Activated CD8-positive, alpha-beta memory T cell treated with anti-CD3 and anti-CD28 coated beads, Interleukin-2, amount 50 U/mL, for 48 hours (primary cell): ENCODE measurements around the gene SH3BGRL3.
A peak's percentile ranks its signal among the peaks of the same experiment; 100 is the strongest.

Experiments
- DNase-seq: peaks from one replicate; pipeline ENCODE4 v3.0.0-alpha.2; 2020

Gene SH3BGRL3

GRCh38 chr1:26278303-26278702 is 1.6 kb upstream of the SH3BGRL3 start:
- no peak for DNase-seq

DNA sequence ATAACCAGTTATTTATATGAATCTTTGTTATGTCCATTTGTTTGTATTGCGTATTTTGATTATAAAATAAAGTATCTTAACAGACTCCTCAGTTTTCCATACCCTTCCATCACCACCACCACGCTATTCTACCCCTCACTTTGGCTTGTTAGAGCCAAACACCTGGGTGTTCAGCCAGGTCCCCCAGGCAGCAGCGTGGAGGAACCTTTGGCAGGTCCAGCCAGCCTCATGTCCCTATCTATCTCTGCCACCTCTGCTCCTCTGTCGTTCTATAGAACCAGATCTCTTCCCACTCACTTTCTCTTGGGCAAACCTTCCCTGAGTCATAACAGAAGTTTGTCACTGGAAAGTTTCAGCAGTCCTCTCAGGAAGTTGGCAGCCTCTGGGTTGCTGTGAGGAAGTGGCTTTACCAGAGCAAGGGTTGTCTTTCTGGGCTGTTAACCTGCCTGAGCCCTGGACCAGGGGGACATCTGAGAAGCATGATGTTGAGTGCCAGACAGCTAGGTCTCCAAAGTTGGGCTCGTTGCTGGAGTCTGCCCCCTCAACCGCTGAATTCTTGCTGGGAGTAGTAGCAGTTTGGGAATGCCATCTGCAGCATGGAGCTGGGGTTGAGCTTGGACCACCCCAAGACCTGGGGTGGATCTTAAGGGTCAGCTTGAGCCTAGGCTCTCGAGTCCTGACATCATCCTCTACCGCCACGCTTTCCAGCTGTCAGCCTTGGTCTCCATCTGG is 996 bp upstream of the SH3BGRL3 start:
- peak; percentile 78 for DNase-seq

DNA sequence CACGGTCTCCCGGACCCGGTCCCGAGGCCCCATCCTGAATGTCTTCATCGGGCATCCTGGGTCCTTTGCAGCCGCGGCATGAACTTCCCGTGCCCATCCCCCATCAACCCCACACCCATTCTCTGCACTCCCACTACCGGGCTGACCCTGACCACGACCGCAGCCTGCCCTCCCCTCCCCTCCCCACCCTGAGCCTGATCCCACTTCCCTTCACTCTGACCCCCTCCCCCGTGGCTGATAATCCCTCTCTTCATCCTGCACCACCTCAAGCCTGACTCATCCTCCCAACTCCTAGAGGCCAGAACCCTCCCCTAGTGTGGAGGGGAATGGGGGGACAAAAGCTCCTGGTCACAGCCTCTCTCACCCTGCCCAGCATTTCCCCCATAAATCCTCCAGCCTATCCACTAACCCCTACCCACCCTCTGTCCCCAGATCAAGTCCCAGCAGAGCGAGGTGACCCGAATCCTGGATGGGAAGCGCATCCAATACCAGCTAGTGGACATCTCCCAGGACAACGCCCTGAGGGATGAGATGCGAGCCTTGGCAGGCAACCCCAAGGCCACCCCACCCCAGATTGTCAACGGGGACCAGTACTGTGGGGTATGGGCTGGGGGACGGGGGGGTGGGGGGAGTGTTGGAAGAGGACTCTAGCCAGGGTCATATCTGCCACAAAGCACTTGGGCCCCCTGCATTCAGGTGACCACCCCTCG is 602 bp downstream of the SH3BGRL3 start:
- no peak for DNase-seq

- no peak for DNase-seq
These were observed 1.4 kb downstream of the SH3BGRL3 start for GRCh38 chr1:26281091-26281958.

- DNase-seq: no peak
These were observed 2.1 kb downstream of the SH3BGRL3 start for GRCh38 chr1:26281971-26282370.

DNA sequence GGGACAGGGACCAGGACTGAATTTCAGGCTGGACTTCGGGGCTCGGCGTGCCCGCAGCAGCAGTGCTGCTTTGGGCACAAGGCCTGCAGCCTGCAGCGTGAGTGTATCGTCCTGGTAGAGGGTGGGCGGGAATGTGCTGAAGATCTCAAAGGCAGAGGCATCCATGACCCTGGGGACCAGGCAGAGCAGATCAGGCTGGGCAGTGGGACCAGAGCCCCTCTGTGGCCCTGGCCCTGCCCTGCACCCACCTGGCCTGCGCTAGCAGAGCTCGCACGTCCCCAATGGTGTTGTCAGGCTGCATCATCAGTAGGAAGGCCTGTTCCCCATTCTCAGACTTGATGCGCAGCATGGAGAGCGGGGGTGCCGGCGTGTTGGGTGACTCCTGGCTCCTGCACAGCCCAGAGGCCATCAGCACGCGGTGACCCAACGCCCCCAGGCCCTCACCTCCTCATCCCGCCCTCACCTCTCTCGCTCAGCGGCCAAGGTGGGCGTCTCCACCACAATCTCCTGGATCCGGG is 2.6 kb downstream of the SH3BGRL3 start:
- DNase-seq: no peak

DNA sequence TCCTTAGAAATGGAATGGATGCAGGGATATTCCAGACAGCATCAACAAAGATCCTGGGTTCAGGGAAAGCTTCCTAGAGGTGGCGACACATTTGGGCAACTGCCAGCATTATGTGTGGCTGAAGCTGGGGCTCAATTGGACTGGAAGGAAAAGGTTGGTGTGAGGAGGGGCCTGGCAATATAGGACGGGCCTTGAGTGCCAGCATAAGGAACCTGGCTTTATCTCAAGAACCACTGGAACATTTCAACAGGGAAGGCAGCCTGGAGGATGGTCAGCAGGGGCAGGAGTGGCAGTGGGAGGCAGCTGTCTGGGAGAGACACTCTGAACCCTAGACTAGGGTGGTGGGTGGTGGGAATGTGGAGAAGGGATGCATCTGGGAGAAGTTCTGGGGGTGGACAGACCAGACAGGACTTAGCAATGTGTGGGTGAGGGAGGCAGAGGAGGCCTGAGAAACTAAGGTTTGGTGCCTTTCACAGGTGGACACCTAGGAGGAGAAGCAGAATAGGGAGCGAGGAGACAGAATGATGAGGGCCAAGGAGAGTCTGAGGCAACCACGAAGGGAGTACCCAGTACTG is 3.5 kb downstream of the SH3BGRL3 start:
- no peak for DNase-seq

DNA sequence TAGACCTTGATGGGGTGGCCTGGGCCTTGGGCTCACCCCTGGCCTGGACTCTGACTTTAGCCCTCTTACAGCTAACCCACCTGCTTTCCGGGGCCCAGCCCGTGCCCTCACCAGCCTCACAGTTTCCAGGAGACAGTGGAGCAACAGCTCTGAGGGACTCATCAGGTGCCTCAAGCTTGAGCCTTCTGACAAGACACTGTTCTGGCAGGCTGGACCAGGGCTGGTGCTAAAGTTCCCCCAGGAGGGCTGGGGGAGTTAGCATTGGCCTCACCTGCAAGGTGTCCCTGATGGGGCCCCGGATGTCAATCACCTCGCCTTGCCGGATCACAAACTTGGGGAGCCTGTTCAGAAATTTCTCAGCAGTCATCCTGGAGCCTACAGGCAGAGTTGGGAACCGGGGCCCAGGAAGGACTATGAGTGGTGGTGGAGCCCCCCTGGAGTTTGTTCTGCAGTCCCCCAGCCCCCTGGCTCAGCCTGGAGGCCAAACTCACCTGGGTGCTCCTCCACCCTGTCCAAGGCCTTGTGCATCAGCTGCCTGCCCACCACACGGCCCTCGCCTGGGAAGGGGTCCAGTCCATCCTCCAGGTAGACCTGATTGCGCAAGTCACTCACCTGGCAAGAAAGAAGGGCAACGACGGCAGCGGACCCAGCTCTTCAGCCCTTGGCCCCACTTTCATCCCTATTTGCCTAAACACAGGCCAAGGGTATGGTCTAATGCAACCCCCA is 4.1 kb downstream of the SH3BGRL3 start:
- DNase-seq: peak; percentile 63

GRCh38 chr1:26284597-26285347 is 4.9 kb downstream of the SH3BGRL3 start:
- peak; percentile 93 for DNase-seq

DNA sequence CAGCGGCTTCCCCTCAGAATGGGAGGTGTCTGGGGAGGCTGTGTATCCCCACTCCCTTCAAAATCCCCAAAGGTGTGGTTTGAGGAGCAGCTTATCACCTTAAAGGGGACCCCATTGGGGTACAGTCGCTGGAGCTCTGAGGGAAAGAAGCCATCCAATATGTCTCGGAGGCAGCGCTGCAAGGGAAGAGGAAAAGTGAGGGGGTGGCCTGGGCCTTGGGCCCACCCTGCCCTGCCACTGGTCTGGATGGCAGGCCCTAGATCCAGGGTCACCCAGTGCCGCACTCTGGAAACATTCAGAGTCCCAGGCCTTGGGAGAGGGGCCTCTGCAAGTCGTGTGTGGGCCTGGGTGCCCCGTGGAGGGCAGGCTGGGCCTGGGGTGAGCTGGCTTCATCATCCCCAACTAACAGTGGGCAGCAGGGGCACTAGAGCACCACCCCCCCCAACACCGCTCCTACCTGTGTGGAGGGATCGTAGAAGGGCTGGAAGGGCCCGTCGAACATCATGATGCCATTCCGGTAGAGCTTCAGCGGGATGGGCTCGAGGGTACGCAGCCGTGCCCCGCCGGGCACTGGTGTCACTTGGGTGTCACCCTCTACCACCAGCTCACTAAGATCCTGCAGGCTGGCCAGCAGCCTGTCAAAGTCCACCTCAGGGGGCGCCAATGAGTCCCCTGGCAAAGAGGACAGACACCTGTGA is 5.6 kb downstream of the SH3BGRL3 start:
- DNase-seq: peak; percentile 83

- DNase-seq: no peak
These were observed 6.2 kb downstream of the SH3BGRL3 start for GRCh38 chr1:26286064-26286416.

DNA sequence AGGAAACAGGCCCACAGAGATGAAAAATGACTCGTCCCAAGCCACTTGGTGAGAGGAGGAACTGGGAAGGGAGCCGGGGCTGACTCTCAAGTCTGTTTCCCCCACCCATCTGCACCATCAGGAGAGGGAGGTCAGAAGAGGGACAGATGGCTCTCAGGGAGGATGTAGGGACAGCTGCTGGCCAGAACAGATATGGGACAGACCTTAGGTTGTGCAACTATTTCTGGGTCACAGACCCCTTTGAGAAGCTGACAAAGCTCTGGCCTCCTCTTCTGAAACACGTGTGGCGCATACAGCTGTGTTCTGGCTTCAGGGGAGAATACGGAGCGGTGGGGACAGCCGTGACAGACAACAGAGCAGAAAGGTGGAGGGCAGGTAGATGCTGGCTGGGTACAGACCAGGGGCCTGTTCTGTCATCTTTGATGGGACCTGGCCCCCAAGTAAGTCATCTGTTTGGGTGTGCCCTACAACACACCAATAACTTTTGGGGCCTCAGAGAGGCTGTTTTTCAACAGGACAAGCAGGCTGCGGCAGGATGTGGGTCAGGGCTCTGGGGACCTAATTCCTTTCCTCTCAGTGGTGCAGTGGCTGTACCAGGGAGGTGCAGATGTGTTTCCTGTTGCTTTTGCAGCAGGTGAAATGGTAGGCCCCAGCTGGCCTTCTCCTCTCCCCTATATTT is 7.3 kb downstream of the SH3BGRL3 start:
- DNase-seq: peak; percentile 77

DNA sequence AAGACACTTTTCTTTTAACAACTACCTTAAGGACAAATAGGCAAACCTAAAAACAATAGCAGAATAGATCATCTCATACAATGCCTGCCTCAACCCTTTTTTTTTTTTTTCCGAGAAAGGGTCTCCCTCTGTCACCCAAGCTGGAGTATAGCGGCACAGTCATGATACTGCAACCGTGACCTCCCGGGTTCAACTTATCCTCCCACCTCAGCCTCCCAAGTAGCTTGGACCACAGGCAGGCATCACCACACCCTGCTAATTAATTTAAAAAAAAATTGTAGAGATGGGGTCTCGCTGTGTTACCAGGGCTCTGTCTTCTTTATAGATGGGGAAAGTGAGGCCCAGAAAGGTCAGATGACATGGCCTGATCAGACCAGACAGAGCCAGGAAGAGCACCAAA is 7.9 kb downstream of the SH3BGRL3 start:
- DNase-seq: no peak

GRCh38 chr1:26288311-26288941 is 8.5 kb downstream of the SH3BGRL3 start:
- DNase-seq: peak; percentile 80

DNA sequence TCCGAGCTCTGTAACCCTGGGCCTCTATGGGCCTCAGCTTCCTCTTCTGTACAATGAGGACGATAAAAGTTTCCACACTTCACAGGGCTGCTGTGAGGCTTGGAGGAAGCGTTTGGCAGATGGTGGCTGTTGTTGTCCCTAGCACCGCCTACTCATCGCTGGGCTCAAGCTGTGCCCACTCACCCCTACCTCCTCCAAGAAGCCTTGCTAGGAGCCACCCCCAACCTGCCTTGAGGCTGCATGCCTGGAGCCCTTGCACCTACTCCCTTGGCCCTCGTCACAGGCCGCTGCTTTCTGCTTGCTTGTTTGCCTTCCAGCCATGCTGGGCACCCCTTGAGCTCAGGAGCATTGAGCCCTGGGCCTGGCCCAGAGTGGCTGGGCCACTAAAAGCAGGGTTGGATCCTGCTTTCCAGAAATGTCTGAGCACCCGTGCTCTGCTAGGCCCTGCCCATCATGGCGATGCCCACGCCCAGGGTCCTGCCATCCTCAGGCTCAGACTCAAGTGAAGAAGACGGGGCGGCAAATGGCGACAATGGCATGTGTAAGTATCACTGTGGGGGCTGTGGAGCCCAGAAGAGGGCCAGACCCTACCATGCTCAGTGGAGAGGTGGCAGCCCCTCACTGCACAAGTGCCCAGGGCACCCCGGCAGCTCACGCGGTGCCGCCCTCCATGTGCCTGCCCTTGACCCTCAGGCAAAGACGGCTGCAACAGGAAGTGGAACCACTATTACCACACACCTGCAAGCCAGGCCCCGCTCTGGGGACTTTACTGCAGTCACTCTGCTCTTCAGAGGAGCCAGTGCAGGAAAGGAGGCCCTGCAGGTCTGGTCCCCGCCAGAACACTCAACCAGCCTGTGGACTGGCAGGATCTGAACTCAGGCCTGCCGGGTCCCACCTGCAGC is 9.5 kb downstream of the SH3BGRL3 start:
- peak; percentile 73 for DNase-seq

- peak; percentile 63 for DNase-seq
These were observed 10.4 kb downstream of the SH3BGRL3 start for GRCh38 chr1:26290122-26290881.

DNA sequence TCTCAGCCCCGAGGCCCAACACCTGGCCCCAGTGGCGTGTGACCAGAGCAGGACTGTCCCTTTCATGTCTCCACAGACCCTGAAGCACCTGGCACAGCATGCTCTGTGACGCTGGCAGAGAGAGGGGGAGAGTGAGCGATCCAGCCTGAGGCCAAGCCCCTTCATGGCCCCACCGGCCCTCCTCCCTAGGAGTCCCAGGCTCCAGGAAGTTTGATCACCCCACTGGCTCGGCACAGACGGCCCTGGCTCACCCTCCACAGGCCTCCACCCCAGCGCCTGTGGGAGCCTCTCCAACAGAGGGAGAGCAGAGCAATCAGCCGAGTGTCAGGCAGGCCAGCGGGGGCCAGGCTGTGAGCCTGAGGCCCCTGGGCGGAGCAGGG is 11.0 kb downstream of the SH3BGRL3 start:
- no peak for DNase-seq

DNA sequence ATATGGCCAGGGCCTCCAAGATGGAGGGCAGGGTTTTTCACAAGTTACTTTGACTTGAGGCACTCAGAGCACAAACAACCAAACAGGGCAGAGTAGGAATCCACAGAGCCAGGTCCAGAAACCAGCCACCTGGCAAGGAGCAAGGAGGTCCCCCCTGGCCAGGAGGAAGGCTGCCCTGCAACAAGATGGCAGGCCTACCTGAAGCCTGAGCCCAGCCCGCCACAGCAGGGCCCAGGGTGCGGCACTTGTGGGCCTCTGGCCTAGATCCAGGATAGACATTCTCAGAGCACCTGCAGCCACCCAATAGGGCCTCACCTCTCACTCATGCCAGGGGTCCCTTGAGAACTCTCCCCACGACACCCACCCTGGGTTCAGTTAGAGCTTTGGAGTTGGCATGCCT is 11.5 kb downstream of the SH3BGRL3 start:
- DNase-seq: no peak
